Subcutaneous preadipocyte (primary cell): Measurements from ENCODE around the gene ADAT2. TPM values are rescaled to one million over a fixed set of nuclear protein-coding genes. Genes with fewer than 3 reads are reported as not detected.

ENCODE experiments used
- small RNA-seq: library from RNA; depleted of rRNA; stranded (forward); fragments of <200 nt; gene quantifications from one replicate; pipeline ENCODE3, GENCODE V24; 2012
- total RNA-seq: library from RNA; depleted of rRNA; stranded (reverse); fragments of >200 nt; gene quantifications from 2 replicates; pipeline ENCODE4 v1.2.3, GENCODE V29; 2012

The ADAT2 gene
- total RNA-seq: 6.5 and 7.3 TPM in 2 replicates

GRCh38 chr6:143450453-143451371 lies at the start of gene ADAT2, which contains the start of gene PEX3:
TSS of gene ADAT2 (minus strand) at chr6:143450695. CDS start at chr6:143450658, 37 bp downstream.
TSS of gene PEX3 (plus strand) at chr6:143450805. CDS start at chr6:143451043, 238 bp downstream.

Small RNA genes lying within 50 kb of the gene (small RNA-seq; reads per million reads assigned to genes)
- 0.36 reads per million, percentile 15 among the genes with 10 or more reads in this experiment for gene RNA5SP221

Other genes starting within 250 kb of the ADAT2 start
- gene PEX3, start 110 bp upstream of the ADAT2 start, total RNA-seq: 19.5 and 22.9 TPM in 2 replicates
- gene FUCA2, start 61.0 kb upstream of the ADAT2 start, total RNA-seq: 59.0 and 62.5 TPM in 2 replicates
- 40.9 and 44.8 TPM in 2 replicates for gene PHACTR2, start 227.3 kb upstream of the ADAT2 start, total RNA-seq